Measurements from ENCODE around the gene THAP4.
A peak's percentile ranks its signal among the peaks of the same experiment; 100 is the strongest.

THAP4 gene

DNA sequence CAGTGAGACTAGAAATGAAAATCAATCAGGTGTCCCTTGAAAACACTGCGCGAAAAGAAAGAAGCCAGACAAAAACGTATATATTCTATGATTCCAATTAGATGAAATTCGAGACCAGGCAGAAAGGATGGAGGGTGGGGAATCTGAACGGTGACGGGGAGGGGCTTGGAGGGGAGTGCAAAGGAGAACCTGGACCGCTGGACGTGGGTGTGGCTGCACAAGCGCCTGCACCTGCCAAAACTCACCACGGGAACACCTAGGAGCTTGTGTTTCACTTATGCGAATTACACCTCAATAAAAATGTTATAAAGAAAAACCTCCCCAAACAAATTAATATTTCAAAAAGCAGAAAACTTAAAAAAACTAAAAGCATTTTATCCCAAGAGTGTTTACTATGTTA, 21.9 kb downstream of the THAP4 start:
- TF ChIP-seq POLR2AphosphoS5 (IDR thresholded peaks at IDR 0.05; ENCODE audit: borderline replicate concordance, low read depth, low read length) (no peak), EZH2 (IDR thresholded peaks at IDR 0.05) (no peak), FOXP2 (optimal IDR thresholded peaks at IDR 0.05; ENCODE audit: control extremely low read depth, extremely low read length, insufficient read depth) (no peak)
- DNase-seq (ENCODE audit: low read depth, low spot score), result no peak
- H3K4me3 ChIP-seq, result no peak overlapping the region

DNA sequence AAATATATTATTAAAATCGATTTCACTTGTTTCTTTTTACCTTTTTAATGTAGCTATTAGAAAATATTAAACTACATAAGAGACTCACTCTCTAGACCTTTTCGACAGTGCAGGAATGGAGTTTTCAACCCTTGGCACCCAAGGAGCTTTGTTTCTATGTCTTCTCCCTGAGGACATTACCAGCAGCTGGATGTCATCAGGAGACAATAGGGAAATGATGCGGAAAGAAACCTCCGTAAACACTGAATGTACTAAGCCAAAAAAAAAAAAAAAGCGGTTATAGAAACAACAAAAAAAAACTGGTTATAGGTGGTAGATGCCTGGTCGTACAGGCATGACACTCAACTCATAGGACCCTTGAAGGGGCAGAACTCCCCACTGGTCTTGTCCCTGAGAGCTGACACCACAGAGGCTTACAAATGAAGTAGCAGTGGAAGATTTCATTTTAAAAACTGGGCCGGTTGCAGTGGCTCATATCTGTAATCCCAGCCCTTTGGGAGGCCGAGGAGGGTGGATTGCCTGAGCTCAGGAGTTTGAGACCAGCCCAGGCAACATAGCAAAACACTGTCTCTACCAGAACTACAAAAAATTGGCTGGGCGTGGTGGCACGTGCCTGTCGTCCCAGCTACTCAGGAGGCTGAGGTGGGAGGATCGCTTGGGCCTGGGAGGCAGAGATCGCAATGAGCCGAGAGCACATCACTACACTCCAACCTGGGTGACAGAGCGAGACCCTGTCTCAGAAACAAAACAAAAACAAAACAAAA, 23.8 kb downstream of the THAP4 start:
- DNase-seq (ENCODE audit: low read depth, low spot score), result no peak
- peak overlapping the region; percentile 40; the same call in 1 of the 2 replicates for H3K4me3 ChIP-seq
- TF ChIP-seq POLR2AphosphoS5 (IDR thresholded peaks at IDR 0.05; ENCODE audit: borderline replicate concordance, low read depth, low read length), result no peak
- TF ChIP-seq EZH2 (IDR thresholded peaks at IDR 0.05), result no peak
- TF ChIP-seq FOXP2 (optimal IDR thresholded peaks at IDR 0.05; ENCODE audit: control extremely low read depth, extremely low read length, insufficient read depth), result no peak
- H3K36me3 ChIP-seq (ENCODE audit: insufficient read depth, low read length), result peaks cover 6% of the 10 kb centered on the region
- no peaks in the 10 kb centered on the region for H3K9me3 ChIP-seq (ENCODE audit: low read depth, low read length)
- H3K27ac ChIP-seq, result peak overlapping the region; percentile 44
- H3K9ac ChIP-seq (ENCODE audit: insufficient read length), result peak overlapping the region; percentile 20

More for the DNA sequence above, 21.9 kb downstream of the THAP4 start:
- no peaks in the 10 kb centered on the region for H3K36me3 ChIP-seq (ENCODE audit: insufficient read depth, low read length)
- H3K27ac ChIP-seq, result no peak overlapping the region
- no peak overlapping the region for H3K9ac ChIP-seq (ENCODE audit: insufficient read length)
- H3K9me3 ChIP-seq (ENCODE audit: low read depth, low read length), result no peaks in the 10 kb centered on the region

DNA sequence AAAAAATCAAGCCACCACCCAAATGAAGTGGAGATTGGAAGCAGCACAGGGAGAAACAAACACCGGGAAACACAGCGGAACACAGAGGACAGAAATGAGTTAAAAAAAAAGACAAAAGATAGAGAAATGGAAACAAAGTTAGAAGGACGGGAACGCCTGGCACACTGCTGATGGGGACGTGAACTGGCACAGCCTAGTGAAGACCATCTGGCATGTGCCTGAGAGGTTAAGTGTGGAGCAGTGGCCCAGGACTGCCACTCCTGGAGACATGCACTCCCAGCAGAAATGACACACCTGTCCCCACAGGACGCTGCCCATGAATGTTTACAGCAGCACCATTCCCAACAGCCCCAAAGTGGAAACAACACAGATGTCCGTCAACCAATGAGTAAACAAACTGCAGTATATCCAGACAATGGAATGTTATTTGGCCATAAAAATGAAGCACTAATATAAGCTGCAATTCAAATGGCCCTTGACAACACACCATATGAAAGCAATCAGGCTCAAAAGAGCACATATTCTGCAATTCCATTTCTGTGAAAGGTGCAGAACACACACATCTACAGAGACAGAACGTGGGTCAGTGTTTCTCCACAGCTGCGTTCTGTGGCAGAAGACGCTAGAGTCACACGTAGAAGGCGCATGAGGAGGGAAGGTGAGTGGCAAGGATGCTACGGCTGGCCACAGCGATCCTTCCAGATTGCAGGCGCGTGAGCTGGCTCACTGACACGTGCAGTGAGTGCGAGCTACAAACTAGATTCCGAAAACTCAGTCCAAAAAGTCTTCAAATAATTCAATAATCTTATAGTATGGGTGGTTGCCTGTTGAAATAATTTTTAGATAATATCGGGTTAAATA, 24.6 kb downstream of the THAP4 start:
- Histone ChIP-seq H3K36me3 (ENCODE audit: insufficient read depth, low read length) (peaks cover 6% of the 10 kb centered on the region), H3K9ac (ENCODE audit: insufficient read length) (peak overlapping the region; percentile 20), H3K27ac (peak overlapping the region; percentile 44), H3K4me3 (no peak overlapping the region), H3K9me3 (ENCODE audit: low read depth, low read length) (no peaks in the 10 kb centered on the region)
- TF ChIP-seq FOXP2 (optimal IDR thresholded peaks at IDR 0.05; ENCODE audit: control extremely low read depth, extremely low read length, insufficient read depth) (no peak), EZH2 (IDR thresholded peaks at IDR 0.05) (no peak), POLR2AphosphoS5 (IDR thresholded peaks at IDR 0.05; ENCODE audit: borderline replicate concordance, low read depth, low read length) (no peak)
- DNase-seq (ENCODE audit: low read depth, low spot score), result no peak

DNA sequence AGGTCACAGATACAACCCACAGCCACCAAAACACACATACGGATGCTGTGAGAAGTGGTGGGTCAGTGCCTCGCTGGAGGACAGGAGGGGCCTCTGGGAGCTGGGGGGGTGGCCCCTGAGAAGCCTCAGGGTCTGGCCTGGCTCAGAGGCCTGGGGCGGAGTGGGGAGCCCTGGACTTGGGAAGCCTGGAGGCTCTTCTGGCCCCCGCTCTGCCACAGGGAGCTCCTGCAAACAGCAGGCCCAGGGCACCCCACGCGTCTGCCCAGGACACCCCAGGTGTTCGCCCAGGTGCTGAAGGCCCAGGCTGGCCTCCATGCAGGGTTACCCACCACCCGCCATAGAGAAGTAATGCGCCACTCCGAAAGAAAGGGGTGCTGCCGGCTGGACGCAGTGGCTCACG, 25.9 kb downstream of the THAP4 start:
- H3K9me3 ChIP-seq (ENCODE audit: low read depth, low read length), result no peaks in the 10 kb centered on the region
- H3K36me3 ChIP-seq (ENCODE audit: insufficient read depth, low read length), result peaks cover 9% of the 10 kb centered on the region
- H3K27ac ChIP-seq, result peak overlapping the region; percentile 85
- H3K9ac ChIP-seq (ENCODE audit: insufficient read length), result no peak overlapping the region
- DNase-seq (ENCODE audit: low read depth, low spot score), result no peak
- TF ChIP-seq EZH2 (IDR thresholded peaks at IDR 0.05), result no peak
- TF ChIP-seq POLR2AphosphoS5 (IDR thresholded peaks at IDR 0.05; ENCODE audit: borderline replicate concordance, low read depth, low read length), result no peak
- no peak for TF ChIP-seq FOXP2 (optimal IDR thresholded peaks at IDR 0.05; ENCODE audit: control extremely low read depth, extremely low read length, insufficient read depth)
- no peak overlapping the region for H3K4me3 ChIP-seq

DNA sequence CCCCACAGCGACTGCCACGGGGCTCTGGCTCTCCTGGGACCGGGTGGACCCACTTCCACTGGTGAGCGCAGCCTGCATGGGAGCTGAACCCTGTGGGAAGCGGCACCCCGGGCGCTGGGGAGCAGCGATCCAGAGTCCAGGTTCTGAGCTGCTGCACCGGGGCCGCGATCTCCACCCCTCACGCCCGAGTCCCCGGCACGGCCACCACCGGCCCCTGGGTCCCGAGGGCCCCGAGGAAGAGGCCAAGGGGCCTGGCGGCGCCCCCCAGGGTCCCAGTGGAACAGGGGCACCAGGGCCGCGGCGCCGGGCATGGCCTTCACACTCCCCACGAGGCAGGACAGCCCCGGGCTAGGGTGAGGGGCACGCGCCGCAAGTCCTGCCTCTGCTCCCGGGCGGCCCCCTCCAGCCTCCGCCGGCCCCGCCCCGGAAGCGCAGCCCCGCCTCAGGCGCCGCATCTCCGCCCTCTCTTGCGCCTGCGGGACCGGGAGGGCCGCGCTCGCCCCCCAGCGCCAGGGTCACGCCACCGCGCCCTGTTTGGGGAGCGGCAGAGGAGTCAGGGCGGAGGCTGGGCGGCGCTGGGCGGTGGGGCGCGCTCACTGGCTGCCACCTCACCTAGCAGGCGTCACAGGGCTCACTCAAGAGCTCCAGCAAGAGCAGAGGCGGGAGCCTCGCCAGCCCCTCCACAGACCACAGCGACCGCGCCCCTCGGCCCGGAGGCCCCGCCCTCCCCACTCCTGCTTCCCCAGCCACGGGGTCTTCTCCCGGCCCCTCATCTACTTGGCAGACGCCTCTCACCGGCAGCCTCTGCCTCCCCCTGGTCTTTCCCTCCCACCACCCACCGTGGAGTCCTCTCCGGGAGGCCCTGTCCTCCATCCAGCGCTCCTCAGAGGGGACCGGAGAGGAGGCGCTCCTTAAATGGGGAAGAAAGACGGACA, 26.8 kb downstream of the THAP4 start:
- Histone ChIP-seq H3K27ac (peak overlapping the region; percentile 85), H3K36me3 (ENCODE audit: insufficient read depth, low read length) (peaks cover 14% of the 10 kb centered on the region), H3K9me3 (ENCODE audit: low read depth, low read length) (no peaks in the 10 kb centered on the region), H3K4me3 (peak overlapping the region; percentile 75), H3K9ac (ENCODE audit: insufficient read length) (peak overlapping the region; percentile 71)
- peak; percentile 18 for DNase-seq (ENCODE audit: low read depth, low spot score)
- TF ChIP-seq EZH2 (IDR thresholded peaks at IDR 0.05), result no peak
- no peak for TF ChIP-seq FOXP2 (optimal IDR thresholded peaks at IDR 0.05; ENCODE audit: control extremely low read depth, extremely low read length, insufficient read depth)
- TF ChIP-seq POLR2AphosphoS5 (IDR thresholded peaks at IDR 0.05; ENCODE audit: borderline replicate concordance, low read depth, low read length), result peak; percentile 67; the same call in 1 of the 2 replicates

DNA sequence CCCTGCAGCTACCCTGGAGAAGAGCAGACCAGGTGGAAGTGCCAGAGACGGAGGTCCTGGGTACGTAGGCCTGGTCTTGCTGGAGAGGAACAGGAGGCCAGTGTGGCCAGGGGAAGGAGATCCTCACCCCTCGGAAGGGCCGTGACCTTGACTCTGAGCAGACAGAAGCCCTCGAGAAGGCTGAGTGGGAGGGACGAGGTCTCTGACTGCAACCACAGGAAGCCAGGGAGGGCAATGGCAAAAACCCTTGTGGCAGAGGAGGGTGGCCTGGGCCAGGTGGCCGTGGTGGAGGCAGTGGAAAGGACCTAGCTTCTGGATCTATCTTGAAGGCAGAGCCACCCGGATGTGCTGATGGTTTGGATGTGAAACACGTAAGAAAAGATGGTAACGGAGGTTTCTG, 28.1 kb downstream of the THAP4 start:
- no peak for DNase-seq (ENCODE audit: low read depth, low spot score)
- H3K9me3 ChIP-seq (ENCODE audit: low read depth, low read length), result no peaks in the 10 kb centered on the region
- H3K27ac ChIP-seq, result peak overlapping the region; percentile 67
- TF ChIP-seq EZH2 (IDR thresholded peaks at IDR 0.05) (no peak), POLR2AphosphoS5 (IDR thresholded peaks at IDR 0.05; ENCODE audit: borderline replicate concordance, low read depth, low read length) (no peak), FOXP2 (optimal IDR thresholded peaks at IDR 0.05; ENCODE audit: control extremely low read depth, extremely low read length, insufficient read depth) (no peak)
- peaks cover 20% of the 10 kb centered on the region for H3K36me3 ChIP-seq (ENCODE audit: insufficient read depth, low read length)
- H3K4me3 ChIP-seq, result no peak overlapping the region
- H3K9ac ChIP-seq (ENCODE audit: insufficient read length), result peak overlapping the region; percentile 32

DNA sequence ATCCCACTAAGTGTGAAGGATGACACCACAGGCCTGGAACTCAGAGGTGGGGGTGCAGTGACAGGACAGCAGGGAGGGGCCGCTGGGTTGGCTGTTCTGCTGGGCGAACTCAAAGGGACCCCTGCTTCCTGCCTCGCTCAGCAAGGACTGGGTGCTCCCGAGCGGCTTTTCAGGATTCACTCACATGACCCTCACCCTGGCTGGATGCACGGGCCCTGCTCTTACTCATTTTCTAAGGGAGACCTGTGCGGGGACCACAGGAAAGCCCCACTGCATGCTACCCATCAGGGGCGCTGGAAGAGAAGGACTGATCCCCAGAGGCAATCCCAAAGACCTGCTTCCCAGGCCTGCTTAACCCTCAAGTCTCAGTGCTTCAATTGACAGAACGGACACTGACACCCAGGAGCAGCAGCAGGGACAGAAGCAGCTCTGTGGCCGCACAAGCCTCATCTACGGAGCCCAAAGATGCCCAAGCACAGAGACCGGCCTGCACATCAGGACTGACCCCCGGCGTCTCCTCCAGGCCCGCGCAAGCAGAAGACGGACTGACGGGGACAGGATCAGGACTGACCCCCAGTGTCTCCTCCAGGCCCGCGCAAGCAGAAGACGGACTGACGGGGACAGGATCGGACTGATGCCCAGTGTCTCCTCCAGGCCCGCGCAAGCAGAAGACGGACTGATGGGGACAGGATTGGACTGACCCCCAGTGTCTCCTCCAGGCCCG, 29.6 kb downstream of the THAP4 start:
- no peak overlapping the region for H3K9ac ChIP-seq (ENCODE audit: insufficient read length)
- TF ChIP-seq EZH2 (IDR thresholded peaks at IDR 0.05) (no peak), POLR2AphosphoS5 (IDR thresholded peaks at IDR 0.05; ENCODE audit: borderline replicate concordance, low read depth, low read length) (no peak), FOXP2 (optimal IDR thresholded peaks at IDR 0.05; ENCODE audit: control extremely low read depth, extremely low read length, insufficient read depth) (no peak)
- no peak overlapping the region for H3K27ac ChIP-seq
- H3K9me3 ChIP-seq (ENCODE audit: low read depth, low read length), result no peaks in the 10 kb centered on the region
- H3K4me3 ChIP-seq, result no peak overlapping the region
- DNase-seq (ENCODE audit: low read depth, low spot score), result no peak
- H3K36me3 ChIP-seq (ENCODE audit: insufficient read depth, low read length), result peaks cover 28% of the 10 kb centered on the region

Measured in SK-N-MC (cell line).